NCI-H1417 treated with DMSO at 0.1 percent for 48 hours (cell line): Measurements from ENCODE around the gene PSMG3.

Source experiments
- DNase-seq: peaks from one replicate; lab custom pipeline; 2025; lab: John Stamatoyannopoulos, UW

Gene PSMG3, protein sequence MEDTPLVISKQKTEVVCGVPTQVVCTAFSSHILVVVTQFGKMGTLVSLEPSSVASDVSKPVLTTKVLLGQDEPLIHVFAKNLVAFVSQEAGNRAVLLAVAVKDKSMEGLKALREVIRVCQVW

DNA sequence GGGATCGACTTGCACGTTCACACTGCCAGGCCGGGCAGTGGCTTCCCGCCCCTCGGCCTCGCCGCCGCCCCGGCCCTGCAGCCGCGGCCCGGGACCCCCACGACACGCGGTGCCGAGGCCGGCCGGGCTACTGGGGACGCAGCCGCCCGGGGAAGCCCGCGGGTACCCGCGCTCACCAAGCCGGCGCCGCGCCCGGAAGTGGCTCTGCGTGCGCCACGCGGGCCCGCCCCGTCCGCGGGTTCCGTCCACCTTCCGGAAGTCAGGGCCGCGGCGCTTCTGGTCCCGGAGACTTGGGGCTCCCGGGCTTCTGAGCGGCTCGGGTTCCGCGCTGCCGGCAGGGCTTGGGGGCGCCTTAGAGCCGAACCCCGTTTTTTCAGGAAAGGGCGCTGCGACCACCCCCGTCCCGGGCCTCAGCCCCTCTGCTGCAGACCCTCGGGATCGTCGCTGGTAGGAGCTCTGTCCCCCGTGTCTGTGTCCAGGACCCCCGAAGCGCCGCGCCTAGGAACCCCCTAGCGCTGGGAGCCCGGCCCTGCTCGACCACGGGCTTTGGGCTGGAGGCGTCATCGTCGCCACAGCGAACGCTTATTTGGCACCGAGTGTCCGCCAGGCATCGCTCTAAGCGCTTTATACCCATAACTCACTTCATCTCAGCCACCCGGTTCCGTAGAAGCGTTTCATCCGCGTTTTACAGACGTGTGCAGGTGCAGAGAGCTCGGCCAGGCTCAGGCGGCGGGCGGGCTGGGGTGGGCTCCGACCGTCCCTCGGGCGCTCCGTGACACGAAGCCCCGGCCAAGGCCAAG, at the start of gene PSMG3:
TSS of gene PSMG3 (minus strand) at position 200 of the 800 bp plus-strand sequence. CDS start 693 bp downstream, outside the sequence.
- peak; percentile 30 for DNase-seq

DNA sequence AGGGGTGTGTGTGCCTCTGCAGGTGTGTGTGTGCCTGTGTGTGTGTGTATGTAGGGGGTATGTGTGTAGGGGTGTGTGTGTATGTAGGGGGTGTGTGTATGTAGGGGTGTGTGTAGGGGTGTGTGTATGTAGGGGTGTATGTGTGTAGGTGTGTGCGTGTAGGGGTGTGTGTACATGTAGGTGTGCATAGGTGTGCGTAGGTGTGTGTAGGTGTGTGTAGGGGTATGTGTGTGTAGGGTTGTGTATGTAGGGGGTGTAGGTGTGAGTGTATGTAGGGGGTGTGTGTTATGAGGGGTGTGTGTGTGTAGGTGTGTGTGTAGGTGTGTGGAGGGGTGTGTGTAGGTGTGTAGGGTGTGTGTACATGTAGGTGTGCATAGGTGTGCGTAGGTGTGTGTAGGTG, 48.6 kb upstream of the PSMG3 start:
- no peak for DNase-seq

DNA sequence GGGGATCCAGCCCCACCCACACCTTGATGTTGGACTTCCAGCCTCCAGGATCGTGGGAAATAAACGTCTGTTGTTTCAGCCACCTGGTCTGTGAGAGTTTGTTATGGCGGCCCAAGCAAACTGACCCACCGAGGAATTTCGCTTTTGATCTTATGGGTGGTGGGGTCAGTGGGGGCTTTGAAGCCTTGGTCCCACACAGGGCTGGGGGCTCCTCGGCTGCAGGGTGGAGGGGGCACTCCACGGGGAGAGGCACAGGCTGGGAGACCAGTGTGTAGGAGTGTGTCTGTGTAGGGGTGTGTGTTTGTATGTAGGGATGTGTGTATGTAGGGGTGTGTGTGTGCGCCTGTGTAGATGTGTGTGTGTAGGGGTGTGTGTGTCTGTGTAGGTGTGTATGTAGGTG, 48.1 kb upstream of the PSMG3 start:
- no peak for DNase-seq

DNA sequence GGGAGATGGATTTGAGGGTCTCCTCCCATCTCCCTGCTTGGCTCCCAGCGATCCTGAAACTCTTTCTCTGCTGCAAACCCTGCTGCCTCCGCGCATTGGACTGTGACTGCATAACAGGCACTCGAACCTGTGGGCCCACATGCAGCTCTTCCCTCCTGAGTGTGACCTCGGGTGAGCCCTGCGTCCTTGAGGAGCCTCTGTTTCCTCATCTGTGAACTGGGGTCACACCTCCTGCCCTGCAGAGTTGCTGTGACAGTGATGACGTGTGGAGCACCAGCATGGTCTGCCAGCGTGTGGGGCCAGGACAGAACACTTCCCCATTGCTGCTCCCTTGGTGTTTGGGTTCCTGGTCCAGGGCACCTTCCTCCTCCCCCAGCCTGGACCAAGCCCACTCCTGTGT, 46.9 kb upstream of the PSMG3 start:
- no peak for DNase-seq

DNA sequence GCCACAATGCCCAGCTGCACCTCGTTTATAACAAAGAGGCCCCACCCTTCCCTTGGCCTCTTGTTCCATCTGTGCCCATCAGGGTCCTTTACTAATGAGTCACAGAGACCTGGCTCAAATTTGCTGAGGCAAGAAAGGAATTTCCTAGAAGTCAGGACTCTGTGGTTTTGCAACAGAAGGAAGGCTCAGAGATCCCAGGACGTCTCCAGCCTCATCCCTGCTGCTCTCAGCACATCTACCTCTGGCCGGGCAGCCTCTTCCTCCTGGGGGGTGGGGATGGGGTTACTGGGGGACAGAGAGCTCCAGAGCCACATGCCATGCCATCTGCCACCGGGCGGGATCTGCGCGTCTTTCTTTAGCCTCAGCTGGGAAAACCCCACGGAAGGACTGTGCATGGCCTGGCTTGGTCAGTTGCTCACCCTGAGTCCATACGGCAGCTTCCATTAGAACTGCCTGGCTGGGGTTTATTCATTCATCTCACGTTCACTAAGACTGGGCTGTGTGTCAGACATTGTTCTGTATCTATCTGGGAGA, 41.9 kb upstream of the PSMG3 start:
- no peak for DNase-seq

DNA sequence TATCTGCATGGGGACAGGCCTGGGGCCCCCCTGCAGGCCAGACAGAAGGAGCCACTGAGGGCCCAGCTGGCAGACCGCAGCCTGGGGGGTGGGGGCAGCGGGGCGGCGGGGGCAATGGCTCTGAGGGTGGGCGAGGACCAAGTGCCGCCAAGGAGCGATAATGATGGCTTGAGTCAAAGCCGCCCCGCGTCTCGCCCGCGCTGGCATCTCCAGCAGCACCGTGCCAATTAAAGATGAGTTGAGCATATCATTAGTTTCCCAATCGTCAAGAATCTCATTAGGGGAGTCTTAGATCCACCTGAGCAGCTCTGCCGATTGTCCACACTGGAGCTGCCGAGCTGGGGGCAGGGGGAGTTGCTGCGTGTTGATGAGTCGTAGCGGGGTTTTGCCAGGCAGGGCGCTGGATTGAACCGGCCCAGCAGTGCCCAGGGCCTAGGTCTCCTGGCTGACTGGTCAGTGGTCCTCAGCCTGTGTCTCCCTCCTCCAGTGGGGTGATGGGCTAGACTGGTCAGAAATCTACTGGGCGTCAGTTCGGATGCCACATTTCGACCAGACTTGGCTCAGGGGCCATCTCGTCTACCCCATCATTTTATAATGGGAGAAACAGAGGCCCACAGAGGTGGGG, 41.0 kb upstream of the PSMG3 start:
- no peak for DNase-seq

DNA sequence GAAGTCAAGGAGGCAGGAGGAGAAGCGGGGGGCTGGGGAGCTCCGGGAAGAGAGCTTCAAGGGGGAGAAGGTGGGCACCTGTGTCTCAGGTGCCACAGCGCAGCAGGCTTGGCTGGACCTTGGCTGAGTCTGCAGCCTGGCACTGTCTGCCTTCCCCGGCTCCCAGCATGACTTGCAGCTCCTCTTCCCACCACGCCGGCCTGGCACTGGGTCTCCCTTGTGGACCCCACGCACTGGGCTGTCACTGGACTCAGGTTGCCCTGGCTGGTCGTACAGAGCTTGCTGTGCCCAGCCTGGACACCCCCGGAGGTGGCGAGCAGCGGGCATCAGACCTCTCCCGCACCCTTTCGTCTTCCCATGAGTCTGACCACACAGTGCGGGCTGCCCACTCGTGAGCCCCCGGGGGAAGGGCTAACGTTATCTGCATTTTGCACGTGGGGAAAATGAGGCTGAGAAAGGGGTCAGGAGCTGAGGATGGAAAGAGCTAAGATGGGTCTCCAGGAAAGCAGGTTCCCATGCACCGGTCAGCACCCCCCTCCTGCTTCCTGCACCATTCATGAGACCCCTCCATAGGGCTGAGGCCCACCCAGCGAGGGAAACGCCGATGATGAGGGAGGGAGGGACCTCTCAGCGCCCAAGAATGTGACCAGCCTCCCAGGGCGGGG, 40.3 kb upstream of the PSMG3 start:
- no peak for DNase-seq

DNA sequence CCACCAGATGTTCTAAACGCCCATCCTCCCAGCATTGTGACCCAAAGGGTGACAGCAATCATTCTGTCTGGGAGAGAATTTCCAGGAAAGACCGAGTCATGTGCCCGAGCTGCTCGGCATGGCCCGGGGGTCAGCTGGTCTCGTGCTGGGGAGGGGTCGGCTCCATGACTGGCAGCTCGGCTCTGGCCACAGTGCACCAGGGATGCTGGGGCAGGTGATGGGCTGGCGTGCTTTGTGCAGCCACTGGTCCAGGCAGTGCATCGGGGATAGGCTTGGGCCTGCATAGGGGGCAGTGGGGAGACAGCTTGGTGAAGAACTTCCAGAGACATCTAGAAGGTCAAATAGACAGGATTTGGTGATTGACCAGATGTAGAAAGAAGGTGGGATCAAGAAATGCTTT, 39.2 kb upstream of the PSMG3 start:
- no peak for DNase-seq

DNA sequence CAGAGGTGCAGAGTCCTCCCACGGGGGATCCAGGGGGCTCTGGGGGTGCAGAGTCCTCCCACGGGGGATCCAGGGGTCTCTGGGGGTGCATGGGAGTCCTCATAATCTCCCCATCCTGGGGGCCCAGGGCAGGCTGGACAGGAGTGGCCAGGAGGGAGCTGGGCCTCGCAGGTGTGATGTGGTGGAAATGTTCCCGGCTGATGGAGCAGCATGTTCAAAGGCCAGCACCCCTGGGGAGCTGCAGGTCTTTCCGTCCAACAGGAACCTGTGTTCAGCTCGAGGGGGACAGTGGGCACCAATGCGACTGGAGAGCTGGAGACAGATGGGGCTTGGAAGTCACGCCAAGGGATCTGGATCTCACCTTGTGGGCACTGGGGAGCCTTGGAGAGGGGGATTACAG, 38.5 kb upstream of the PSMG3 start:
- DNase-seq: no peak

DNA sequence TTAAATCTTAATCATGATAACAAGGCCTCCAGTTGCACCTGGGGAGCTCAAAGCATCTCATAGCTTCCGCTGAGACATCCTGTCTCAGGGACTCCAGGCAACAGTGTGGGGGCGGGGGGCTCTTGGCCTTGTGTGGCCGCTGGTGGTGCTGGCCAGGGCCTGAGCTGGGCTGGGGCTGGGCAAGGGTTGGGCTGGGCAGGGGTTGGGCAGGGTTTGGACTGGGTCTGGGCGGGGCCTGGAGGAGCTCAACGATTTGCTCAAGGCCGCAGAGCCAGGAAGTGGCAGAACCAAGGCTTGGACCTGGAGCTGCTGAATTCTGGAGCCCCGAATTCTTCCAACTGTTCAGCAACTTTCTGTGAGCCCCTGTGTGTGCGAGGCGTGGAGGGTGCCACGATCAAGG, 37.9 kb upstream of the PSMG3 start:
- no peak for DNase-seq

DNA sequence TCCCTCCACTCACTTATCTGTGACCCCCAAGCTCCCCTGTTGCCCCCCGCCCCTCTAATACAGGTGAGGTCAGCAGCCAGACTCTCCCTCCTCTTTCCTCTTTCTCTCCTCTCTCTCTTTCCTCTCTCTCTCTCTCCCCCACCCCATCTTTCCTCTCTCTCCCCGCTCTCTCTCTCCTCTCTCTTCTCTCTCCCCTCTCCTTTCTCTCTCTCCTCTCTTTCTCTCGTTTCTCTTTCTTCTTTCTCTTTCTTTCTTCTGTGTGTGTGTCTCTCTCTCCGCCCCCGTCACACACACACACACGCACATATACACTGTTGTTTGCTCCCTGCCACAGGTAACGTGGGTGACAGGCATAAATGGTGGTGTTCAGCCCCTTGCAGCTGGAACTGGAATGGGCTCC, 37.2 kb upstream of the PSMG3 start:
- no peak for DNase-seq

DNA sequence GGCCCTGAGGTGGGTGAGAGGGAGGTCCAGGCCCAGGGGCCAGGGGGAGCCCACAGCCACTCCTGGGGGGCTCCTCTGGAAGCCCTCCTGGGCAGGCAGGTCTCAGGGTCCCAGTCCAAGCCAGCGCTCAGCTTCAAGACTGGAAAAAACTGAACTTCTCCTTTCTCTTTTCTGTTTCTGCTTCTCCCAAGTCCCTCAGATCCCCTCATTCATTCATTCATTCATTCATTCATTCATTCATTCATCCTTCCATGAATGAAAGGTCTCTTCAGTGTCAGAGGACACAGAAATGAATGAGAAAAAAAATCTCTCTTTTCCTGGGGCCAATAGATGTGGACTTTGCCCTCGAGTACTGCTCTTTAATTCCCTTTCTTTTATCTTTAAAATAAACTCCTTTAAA, 34.6 kb upstream of the PSMG3 start:
- no peak for DNase-seq

DNA sequence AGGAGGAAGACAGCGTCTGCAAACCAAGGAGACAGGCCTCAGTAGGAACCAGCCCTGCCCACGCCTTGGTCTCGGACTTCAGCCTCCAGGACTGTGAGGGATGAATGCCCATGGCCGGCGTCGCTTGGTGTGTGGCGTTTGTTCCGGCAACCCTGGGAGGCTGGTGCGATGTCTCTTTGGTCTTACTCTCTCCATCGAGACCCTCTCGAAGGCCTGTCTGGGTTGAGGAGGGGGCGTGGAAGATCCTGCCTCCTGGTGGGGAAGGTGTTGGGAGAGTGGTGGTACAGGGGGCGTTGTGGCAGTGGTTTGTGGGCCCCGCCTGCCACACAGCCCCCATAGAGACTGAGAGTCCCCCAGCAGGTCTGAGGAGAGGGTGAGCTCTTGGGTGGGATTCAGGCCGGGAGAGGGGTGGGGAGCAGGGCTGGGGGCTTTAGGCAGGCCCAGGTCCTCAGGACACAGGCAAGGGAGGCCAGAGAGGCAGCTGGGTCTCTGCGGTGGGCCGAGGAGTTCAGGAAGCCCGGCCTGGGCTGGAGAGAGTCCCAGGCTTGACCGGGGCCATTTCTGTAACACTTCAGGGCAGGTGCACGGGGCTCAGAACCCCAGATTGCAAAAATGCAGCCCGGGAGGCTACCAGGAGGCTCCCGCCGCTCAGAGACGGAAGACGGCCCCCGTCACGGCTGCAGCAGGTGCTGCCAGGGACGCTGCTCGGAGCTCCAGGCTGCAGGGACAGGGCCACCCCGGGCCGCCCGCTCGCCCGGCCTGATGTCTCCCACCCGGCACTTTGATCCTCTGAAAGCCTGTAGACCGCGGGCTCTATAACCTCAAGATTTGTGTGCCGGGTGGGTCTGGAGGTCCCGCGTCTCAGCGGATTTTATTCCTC, 33.8 kb upstream of the PSMG3 start:
- DNase-seq: no peak

DNA sequence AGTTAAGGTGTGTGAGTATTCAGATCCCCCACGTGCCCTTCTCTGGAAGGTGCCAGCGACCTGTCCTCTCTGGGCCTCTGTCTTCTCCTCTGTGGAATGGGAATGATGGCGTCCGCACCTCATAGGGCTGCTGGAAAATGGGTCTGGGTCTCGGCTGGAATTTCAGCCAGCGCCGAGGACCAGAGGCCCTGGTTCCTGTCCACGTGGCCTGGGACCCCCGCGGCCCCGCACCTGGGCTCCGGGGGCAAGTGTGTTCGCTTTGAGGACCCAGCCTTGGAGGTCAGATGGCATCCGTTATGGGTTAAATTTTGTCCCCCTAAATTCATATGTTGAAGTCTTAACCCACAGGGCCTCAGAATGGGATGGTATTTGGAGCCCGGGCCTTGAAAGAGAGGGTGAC, 32.6 kb upstream of the PSMG3 start:
- no peak for DNase-seq

DNA sequence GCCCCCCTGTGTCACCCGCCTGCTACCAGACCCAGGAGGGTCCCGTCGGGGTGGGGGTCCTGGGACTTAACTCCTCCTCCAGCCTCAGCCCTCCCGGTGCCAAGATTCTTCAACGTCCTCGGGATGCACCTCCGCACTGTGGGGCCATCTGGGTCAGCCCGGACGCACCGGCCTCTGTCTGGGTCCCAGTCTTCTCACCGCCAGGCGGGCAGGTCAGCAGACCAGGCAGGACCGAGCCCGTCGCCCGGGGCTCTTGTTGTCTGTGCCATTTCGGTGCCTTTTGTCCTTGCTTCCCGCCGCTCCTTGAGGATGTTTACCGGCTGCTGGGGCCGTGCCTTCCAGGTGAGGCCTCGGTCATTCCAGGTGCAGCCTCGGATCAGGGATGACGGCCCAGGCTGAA, 32.1 kb upstream of the PSMG3 start:
- no peak for DNase-seq

DNA sequence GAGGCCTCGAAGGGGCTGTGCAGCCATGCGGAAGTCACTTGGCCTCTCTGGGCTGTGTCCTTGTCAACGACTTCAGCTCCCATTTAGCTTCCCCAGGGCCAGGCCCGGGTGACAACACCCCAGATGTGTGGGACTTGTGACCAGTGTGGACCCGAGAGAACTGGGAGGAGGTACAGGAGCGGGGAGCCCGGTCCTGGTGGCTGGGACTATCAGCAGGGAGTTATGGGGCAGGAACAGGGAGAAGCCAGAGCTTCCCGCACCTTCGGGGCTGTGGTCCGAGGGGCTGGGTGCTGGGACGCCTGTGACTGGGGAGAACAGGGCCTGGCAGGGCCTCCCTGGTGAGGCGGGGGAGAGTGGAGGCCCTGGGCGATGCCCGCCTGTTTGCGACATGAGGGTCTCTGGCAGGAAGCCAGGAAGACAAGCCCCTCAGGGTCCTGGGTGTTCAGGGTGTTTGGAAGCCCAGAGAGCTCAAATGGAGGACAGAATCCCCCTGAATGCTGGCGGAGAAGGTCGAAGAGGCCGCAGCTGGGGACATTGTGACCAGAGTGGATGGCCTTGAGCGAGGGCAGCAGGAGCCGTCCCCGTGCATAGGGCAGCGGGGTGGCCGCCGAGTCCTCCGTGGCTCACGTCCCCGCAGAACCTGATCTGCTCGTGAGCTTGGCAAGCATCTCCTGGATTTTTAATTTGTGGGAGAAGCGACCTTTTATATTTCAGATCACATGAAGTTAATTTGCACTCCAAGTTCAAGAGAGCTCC, 30.0 kb upstream of the PSMG3 start:
- no peak for DNase-seq

DNA sequence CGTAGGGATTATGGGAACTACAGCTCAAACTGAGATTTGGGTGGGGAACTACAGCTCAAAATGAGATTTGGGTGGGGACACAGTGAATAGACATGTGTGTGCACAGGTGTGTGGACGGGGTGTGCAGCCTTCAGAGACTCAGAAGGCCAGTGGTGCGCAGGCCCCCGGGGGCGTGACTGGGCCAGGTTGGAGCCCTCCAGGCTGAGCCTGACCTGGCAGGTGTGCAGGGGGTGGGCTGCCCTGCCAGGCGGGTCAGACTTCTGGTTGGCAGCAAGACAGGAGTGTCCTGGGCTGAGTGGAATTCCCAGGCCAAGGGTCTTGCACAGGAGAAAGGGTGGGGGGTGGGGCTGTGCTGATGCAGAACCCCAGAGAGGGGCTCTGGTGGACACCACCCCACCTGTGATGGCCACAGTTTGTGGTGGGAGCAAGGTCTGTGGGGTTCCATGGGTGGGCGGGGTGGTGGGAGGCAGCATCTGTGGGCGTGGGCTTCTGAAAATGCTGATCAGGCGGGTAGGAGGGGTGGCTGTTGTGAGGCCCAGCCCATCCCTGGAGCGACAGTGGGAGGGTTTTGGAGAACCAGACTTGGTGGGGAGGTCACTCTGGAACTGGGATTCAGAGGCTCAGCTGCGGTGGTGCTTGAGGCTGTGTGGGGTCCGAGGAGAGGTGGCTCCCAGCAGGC, 29.3 kb upstream of the PSMG3 start:
- no peak for DNase-seq

DNA sequence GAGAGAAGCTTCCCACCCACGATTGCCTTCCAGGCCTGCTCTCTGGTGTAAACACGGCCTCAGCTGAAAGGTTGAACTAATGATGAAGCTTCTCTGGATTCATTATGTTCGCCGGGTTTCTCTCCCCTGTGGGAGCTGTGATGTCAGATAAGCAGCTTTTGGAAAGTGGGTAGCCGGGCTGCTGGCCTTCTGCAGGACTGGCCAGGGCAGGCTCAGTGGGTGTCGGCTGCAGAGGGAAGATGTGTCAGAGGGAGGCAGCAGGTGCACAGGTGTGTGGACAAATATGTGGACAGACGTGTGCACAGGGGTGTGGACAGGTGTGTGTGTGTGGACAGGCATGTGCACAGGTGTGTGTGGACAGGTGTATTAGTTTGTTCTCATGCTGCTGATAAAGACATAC, 28.5 kb upstream of the PSMG3 start:
- DNase-seq: no peak

DNA sequence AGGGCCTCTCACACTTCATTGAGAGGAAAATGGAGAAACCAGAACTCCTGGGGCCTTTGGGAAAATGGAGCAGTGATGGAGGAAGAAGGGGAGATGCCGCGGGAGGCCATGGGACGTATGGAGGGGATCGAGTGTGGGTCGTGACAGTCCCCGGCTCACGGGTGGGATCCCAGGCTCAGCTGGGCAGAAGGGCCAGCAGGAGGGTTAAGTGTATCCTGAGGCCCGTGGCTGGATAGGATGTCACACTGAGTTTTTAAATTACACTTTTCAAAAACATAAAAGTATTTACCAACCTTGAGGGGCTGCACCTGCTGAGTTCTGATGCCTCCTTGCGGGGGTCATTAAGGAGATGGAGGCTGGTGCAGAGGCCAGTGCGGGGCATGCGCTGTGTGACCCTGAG, 28.0 kb upstream of the PSMG3 start:
- no peak for DNase-seq

DNA sequence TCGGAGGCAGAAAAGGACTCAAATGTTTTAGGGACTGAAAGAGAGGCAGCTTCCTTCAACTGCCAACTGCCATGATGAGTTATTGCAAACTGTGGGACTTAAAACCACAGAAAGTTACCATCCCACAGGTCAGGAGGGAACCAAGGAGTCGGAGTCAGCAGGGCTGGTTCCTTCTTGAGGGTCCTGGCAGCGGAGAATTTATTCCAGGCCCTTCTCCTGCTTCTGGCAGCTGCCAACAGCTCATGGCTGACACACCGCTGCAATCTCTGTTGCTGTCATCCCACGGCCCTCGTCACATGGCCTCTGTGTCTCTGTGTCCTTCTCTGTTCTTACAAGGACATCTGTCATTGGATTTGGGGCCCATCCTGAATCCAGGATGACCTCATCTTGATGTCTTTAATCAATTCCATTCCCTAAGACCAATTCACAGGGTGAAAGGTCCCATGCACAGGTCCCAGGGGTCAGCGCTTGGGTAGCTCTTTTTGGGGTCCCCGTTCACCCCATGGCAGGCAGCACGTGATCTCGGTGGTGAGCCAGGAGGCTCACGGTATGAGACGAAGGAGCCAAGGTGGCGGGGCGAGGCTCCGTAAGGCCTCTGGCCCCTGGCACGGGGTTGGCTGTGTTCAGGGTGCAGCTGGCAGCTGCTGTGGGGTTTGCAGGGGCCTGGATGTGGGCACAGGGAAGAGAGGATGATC, 27.4 kb upstream of the PSMG3 start:
- no peak for DNase-seq
